HG03565 (cell line): ENCODE data around the gene CLNS1A.
"Not testable (repeated sequence)": the region's sequence is repeated elsewhere in the genome, so short reads cannot be mapped to it uniquely, and the experiment has no call there.

Experiments used
- ATAC-seq: cut with Tn5 transposase; IDR thresholded peaks from one replicate; pipeline ENCODE4 v1.9.1; 2021; ENCODE audit warnings: mild to moderate bottlenecking, moderate library complexity; ENCODE audit not compliant: unreplicated experiment

CLNS1A gene

GRCh38 chr11:77619576-77620198 is 17.9 kb downstream of the CLNS1A start:
- ATAC-seq = no peak

- ATAC-seq = no peak
These were observed 19.7 kb downstream of the CLNS1A start for GRCh38 chr11:77617892-77618291.

- ATAC-seq = no peak
These were observed 25.7 kb downstream of the CLNS1A start for GRCh38 chr11:77611921-77612320.

- no peak for ATAC-seq
These were observed 28.4 kb downstream of the CLNS1A start for GRCh38 chr11:77609234-77609633.

- ATAC-seq = no peak
These were observed 33.3 kb downstream of the CLNS1A start for GRCh38 chr11:77604281-77604680.

- ATAC-seq = no peak
These were observed 35.1 kb downstream of the CLNS1A start for GRCh38 chr11:77602381-77603088.

- no peak for ATAC-seq
These were observed 39.4 kb downstream of the CLNS1A start for GRCh38 chr11:77598195-77598594.

GRCh38 chr11:77596626-77597025 is 41.0 kb downstream of the CLNS1A start:
- ATAC-seq = no peak

- no peak for ATAC-seq
These were observed 43.7 kb downstream of the CLNS1A start for GRCh38 chr11:77593883-77594282.

GRCh38 chr11:77592727-77593126 is 44.9 kb downstream of the CLNS1A start:
- no peak for ATAC-seq

- peak; percentile 11 for ATAC-seq
These were observed 47.3 kb downstream of the CLNS1A start for GRCh38 chr11:77590194-77590782.

GRCh38 chr11:77589521-77590193 is 47.9 kb downstream of the CLNS1A start, which contains the start of gene AQP11:
TSS of gene AQP11 (plus strand) at chr11:77589953. CDS start at chr11:77589993, 40 bp downstream.
- peak; percentile 72 for ATAC-seq

GRCh38 chr11:77589181-77589520 is 48.4 kb downstream of the CLNS1A start:
- ATAC-seq = no peak

GRCh38 chr11:77580712-77581337 is 56.8 kb downstream of the CLNS1A start:
- ATAC-seq = no peak

- ATAC-seq = not testable (repeated sequence)
These were observed 62.2 kb downstream of the CLNS1A start for GRCh38 chr11:77575428-77575827.

- ATAC-seq = not testable (repeated sequence)
These were observed 66.7 kb downstream of the CLNS1A start for GRCh38 chr11:77570896-77571295.

- no peak for ATAC-seq
These were observed 67.9 kb downstream of the CLNS1A start for GRCh38 chr11:77569676-77570070.

- ATAC-seq = no peak
These were observed 68.5 kb downstream of the CLNS1A start for GRCh38 chr11:77568916-77569675.

GRCh38 chr11:77568306-77568705 is 69.3 kb downstream of the CLNS1A start:
- no peak for ATAC-seq
